Inflammatory macrophage treated with lipopolysaccharide for 4 hours (primary cell): ENCODE data around the gene VAV2.

Experiments
- DNase-seq: peaks from one replicate; pipeline ENCODE4 v3.0.0-alpha.2; 2020

Gene VAV2

GRCh38 chr9:133888048-133888808 lies 103.9 kb downstream of the VAV2 start:
- no peak for DNase-seq

GRCh38 chr9:133887540-133888047 lies 104.5 kb downstream of the VAV2 start:
- no peak for DNase-seq

- DNase-seq, result no peak
These were observed 105.3 kb downstream of the VAV2 start for GRCh38 chr9:133886563-133887501.

DNA sequence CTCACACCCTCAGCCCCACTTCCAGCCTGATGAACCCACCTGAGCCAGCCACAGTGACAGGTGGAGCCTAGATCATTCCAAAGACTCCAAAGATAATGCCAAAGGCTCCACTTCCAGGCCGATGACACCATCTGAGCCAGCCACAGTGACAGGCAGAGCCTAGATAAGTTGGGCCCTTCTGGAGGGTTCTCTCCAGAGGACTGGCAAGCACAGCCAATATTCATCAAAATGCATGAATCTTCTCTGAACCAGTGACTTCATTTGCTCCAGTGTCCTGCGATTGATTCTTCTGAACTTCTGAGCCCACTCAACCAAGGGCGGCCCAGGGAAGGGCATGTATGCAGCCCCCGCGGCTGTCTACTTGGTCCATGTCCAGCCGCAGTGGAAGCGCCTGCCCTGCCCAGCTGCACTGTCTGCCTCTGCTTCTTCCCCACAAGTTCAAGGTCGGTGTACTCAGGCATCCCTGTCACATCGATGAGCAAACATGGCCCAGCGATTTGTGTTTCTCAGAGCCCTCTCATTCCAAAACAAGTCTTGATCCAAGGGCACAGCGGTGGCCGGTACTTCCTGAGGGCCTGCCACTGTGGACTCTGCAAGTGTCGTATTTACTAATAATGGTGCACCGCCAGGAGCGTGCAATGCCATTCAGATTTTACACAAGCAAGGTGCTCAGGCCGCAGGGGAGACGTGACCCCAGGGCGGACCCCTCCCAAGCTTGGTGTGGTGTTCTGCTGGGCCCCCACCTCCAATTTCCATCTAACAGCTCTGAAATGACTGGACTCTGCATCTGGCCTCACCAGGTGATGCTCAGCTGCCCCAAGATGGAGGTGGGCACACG lies 107.0 kb downstream of the VAV2 start:
- no peak for DNase-seq

- no peak for DNase-seq
These were observed 109.0 kb downstream of the VAV2 start for GRCh38 chr9:133882849-133883755.

DNA sequence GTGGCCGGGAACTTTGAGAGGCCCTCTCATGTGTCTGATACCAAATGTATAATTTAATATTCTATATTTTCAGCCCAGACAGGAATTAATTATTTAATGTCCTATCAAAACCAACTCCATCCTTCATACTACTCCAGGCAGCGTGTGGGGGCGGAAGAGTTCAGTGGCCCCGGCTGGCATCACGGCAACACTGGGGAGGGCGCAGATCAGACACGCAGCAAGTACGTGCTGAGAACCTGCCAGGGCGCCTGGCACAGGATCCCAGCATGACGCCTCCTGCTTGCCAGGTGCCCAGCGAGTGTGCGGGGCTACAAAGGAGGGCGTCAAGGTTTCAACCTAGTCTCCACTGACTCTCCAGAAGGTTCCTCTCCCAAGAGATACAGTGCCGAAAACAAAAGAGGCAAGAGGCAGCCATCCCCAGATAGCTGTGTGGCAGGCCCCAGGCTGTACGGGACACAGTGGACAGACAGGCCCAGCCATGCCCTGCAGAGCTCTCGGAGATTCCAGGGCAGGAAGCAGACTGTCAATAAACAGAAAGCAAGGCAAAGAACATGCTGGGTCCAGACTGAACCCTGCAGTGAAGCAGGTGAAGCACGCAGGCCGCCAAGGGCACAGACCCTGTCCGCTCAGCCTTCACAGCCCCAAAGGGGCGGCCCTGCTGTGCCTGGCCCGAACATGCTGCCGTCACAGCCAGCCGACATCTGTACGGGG lies 110.3 kb downstream of the VAV2 start:
- DNase-seq, result no peak

GRCh38 chr9:133880851-133881661 lies 111.1 kb downstream of the VAV2 start:
- no peak for DNase-seq

- DNase-seq, result no peak
These were observed 112.0 kb downstream of the VAV2 start for GRCh38 chr9:133880136-133880535.

- no peak for DNase-seq
These were observed 112.5 kb downstream of the VAV2 start for GRCh38 chr9:133879615-133880014.

DNA sequence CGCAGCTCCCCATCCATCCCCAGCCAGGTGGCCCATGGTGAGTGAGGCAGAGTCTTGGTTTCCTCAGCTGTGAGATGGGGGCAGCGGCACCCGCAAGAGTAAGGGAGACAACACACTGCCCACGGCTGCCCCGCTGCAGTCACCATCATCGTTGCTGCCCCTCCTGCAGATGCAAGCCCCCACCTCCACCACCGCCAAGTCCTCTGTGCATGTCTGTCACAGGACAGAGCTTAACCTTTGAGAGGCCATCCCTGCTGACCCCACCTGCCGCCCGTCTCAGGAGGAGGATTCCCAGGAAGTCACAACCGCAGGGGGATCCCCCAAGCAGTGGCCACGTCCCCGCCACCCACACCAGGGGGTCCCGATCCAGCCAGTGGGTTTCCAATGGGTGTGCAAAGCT lies 113.7 kb downstream of the VAV2 start:
- no peak for DNase-seq

DNA sequence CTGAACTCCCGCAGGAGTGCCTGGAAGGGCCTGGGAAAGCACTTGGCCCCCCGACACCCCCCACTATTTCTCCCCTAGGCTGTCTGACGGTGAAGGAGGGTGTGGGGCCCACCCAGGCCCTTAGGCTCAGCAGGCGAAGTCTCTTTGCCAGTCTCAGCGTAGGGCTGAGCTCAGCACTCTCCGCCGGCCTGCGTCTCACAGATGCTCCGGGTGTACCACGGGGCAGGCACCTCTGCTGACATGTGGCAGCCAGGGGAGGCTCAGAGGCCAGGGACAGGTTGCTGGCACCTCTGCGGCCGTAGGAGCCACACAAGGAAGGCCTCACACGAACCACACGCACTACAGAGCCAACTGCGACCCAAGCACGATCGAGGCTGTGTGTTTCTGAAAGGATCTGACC lies 114.2 kb downstream of the VAV2 start:
- no peak for DNase-seq

DNA sequence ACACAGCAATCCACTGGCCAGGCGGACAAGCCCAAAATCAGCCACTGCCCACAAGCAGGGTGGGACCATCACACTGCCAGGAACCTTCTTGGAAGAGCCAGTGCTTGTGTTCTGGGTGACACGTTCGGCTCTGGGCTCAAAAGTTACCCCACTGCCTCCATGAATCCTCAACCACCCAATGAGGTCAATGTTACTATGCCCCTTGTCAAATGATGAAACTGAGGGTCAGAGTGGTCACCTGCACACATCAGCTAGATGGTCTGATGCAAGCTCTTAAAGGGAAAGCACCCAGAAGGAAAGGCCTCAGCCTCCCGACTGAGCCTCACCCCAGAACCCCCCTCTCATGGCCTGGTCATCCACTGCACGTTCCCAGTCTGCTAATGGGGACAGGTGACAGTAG lies 114.8 kb downstream of the VAV2 start:
- no peak for DNase-seq

- DNase-seq, result no peak
These were observed 115.3 kb downstream of the VAV2 start for GRCh38 chr9:133876836-133877235.

GRCh38 chr9:133876144-133876543 lies 116.0 kb downstream of the VAV2 start:
- DNase-seq, result no peak

DNA sequence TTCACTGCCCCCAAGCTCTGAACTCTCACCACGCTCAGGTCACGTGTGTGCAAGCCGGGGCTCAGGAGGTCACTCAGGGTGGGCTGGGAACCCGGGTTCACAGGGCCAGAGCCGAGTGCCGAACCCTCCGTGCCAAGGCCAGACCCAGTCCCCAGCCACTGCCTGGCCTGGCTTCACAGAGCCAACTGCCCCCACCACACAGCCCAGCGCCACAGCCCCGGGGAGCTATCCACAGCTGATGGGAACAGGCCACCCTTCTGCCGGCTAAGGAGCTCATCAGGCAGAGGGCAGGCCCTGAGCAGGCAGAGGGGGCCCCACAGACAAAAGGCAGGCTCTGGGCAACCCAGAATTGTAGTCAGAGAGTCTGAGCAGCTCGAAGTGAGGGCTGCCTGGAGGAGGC lies 117.0 kb downstream of the VAV2 start:
- DNase-seq, result no peak

DNA sequence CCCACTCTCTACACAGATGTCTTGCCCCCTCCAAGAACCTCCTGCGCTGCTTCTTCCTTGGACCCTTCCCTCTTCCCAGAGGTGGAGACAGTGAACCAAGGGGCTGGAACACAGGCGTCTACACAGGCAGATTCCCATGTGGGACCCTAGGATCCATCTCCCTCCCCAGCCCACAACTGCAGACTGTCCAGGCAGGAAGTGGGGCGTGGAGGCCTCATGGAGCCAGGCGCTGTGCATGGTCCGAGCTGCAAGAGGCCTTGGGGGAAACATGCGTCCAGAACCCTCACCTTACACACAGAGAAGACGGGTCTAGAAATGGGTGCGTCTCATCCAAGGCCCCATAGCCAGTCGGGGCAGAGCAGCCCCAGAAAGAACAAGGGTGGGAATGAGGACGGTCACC lies 117.5 kb downstream of the VAV2 start:
- DNase-seq, result no peak

- no peak for DNase-seq
These were observed 118.0 kb downstream of the VAV2 start for GRCh38 chr9:133874060-133874657.

- DNase-seq, result no peak
These were observed 118.6 kb downstream of the VAV2 start for GRCh38 chr9:133873461-133873891.

DNA sequence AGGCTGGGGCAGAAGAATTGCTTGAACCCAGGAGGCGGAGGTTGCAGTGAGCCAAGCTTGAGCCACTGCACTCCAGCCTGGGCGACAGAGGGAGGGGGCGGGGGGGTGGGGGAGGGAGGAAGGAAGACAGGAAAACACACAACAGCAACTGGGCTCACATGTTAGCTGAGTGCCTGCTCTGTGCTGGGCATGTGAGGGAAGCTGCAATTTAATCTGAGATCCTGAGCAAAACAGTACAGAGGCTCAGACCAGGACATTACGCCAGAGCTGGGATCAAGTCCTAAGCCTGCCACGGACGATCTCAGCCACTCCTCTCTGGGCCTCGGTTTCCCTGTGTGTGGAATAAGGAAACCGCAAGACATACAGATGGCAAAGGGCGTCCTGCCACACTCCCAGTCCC lies 119.1 kb downstream of the VAV2 start:
- no peak for DNase-seq
